SK-N-SH treated with all-trans-retinoic acid at 6 μM for 48 hours (cell line): ENCODE measurements around the gene ZBTB22.

Source experiments
- PATZ1 ChIP-seq: fragments of 250-450 bp; sonication (Bioruptor Pico); IDR thresholded peaks from 2 replicates; pipeline ENCODE4 v1.8.0; 2020; ENCODE audit warnings: mild to moderate bottlenecking, moderate library complexity, borderline replicate concordance
- RARB ChIP-seq: fragments of 250-450 bp; sonication (Bioruptor Pico); IDR thresholded peaks from 2 replicates; pipeline ENCODE4 v1.8.0; 2021; ENCODE audit warnings: mild to moderate bottlenecking, moderate library complexity
- TOX ChIP-seq: fragments of 250-450 bp; sonication (Bioruptor Pico); IDR thresholded peaks from 2 replicates; pipeline ENCODE4 v1.8.0; 2021; ENCODE audit warnings: mild to moderate bottlenecking, moderate library complexity, borderline replicate concordance

- TF ChIP-seq PATZ1 (CRISPR knock-in tag) (no peak), TOX (CRISPR knock-in tag) (no peak), RARB (CRISPR knock-in tag) (no peak)
Observed at GRCh38 chr6:33273129-33273923, 44.2 kb downstream of the ZBTB22 start.
